Measurements from ENCODE around the gene ATG5. TPM values are rescaled to one million over a fixed set of nuclear protein-coding genes. Genes with fewer than 3 reads are reported as not detected.

The ATG5 gene
- total RNA-seq, result 49.3 and 62.6 TPM in 2 replicates

GRCh38 chr6:106325336-106326178 lies at the start of gene ATG5:
TSS of gene ATG5 (minus strand) at chr6:106325760. CDS start at chr6:106316208, 9,552 bp downstream.
- peak within 1 kb of the TSS; percentile 99 for H3K4me3 ChIP-seq (ENCODE audit: low read depth, low read length)
- TF ChIP-seq CTCF (IDR thresholded peaks at IDR 0.05; ENCODE audit: insufficient read depth, low read depth, low read length), result no peak
- DNase-seq (ENCODE audit: low read depth), result peak; percentile 99

- TF ChIP-seq CTCF (IDR thresholded peaks at IDR 0.05; ENCODE audit: insufficient read depth, low read depth, low read length), result no peak
- no peak for DNase-seq (ENCODE audit: low read depth)
- H3K4me3 ChIP-seq (ENCODE audit: low read depth, low read length), result no peak overlapping the region
Measured at GRCh38 chr6:106373502-106374239, 48.1 kb upstream of the ATG5 start.

GRCh38 chr6:106372838-106373501 lies 47.4 kb upstream of the ATG5 start:
- no peak for TF ChIP-seq CTCF (IDR thresholded peaks at IDR 0.05; ENCODE audit: insufficient read depth, low read depth, low read length)
- H3K4me3 ChIP-seq (ENCODE audit: low read depth, low read length), result no peak overlapping the region
- DNase-seq (ENCODE audit: low read depth), result no peak

GRCh38 chr6:106370639-106371038 lies 45.1 kb upstream of the ATG5 start:
- no peak for TF ChIP-seq CTCF (IDR thresholded peaks at IDR 0.05; ENCODE audit: insufficient read depth, low read depth, low read length)
- DNase-seq (ENCODE audit: low read depth), result no peak

GRCh38 chr6:106369739-106370138 lies 44.2 kb upstream of the ATG5 start:
- H3K4me3 ChIP-seq (ENCODE audit: low read depth, low read length), result no peak overlapping the region
- no peak for DNase-seq (ENCODE audit: low read depth)
- TF ChIP-seq CTCF (IDR thresholded peaks at IDR 0.05; ENCODE audit: insufficient read depth, low read depth, low read length), result no peak

More at GRCh38 chr6:106370639-106371038, 45.1 kb upstream of the ATG5 start:
- H3K4me3 ChIP-seq (ENCODE audit: low read depth, low read length), result no peak overlapping the region

- DNase-seq (ENCODE audit: low read depth), result no peak
- TF ChIP-seq CTCF (IDR thresholded peaks at IDR 0.05; ENCODE audit: insufficient read depth, low read depth, low read length), result no peak
- no peak overlapping the region for H3K4me3 ChIP-seq (ENCODE audit: low read depth, low read length)
Measured at GRCh38 chr6:106363401-106364138, 38.0 kb upstream of the ATG5 start.
